Stimulated activated CD4-positive, alpha-beta T cell treated with anti-CD3 and anti-CD28 coated beads, Interleukin-12 subunit alpha, Interleukin-12 subunit beta, amount 100 ng/mL, for 48 hours (primary cell): ENCODE results near the gene OR9A2.
"Not testable (repeated sequence)": the region's sequence is repeated elsewhere in the genome, so short reads cannot be mapped to it uniquely, and the experiment has no call there.

Experiments
- DNase-seq, 3 donors: peaks; one replicate each; pipeline ENCODE4 v3.0.0-alpha.2; 2020; ENCODE audit warnings: low read depth in 2 of 3, low spot score in 1 of 3

OR9A2 gene

GRCh38 chr7:142978402-142978801 lies 48.5 kb downstream of the OR9A2 start:
- DNase-seq, result not testable (repeated sequence)
